GM23338 (cell line): Measurements from ENCODE around the gene MUC7.
"Not testable (repeated sequence)": the region's sequence is repeated elsewhere in the genome, so short reads cannot be mapped to it uniquely, and the experiment has no call there.

Experiments used
- CREB1 ChIP-seq: fragments of 250-450 bp; sonication (Bioruptor Pico); IDR thresholded peaks from 2 replicates; pipeline ENCODE4 v1.5.0; 2020; ENCODE audit warnings: low read depth, mild to moderate bottlenecking, moderate library complexity
- EZH2 ChIP-seq: fragments of 200-600 bp; sonication (generic); IDR thresholded peaks from one replicate; pipeline ENCODE4 v1.8.0; 2017; ENCODE audit warnings: antibody characterized with exemption, mild to moderate bottlenecking, low read depth; ENCODE audit not compliant: unreplicated experiment
- POLR2AphosphoS5 ChIP-seq: IDR thresholded peaks from 2 replicates; pipeline ENCODE4 v1.6.1; 2016; ENCODE audit warnings: antibody characterized with exemption, low read depth
- STAT1 ChIP-seq: IDR thresholded peaks from one replicate; pipeline ENCODE4 v1.6.1; 2016; ENCODE audit warnings: antibody characterized with exemption; ENCODE audit not compliant: unreplicated experiment
- TF ChIP-seq, protein P1 (sequence below), 2 experiments: fragments of 200-600 bp in 1 of 2; sonication (generic) in 1 of 2; conservative IDR thresholded peaks; 2 replicates each; pipeline versions ENCODE4 v1.5.1 to v1.6.1; 2016 to 2017; ENCODE audit warnings: antibody characterized with exemption in 2 of 2, low read depth in 2 of 2, mild to moderate bottlenecking in 2 of 2, moderate library complexity in 1 of 2
- TF ChIP-seq, protein P2 (sequence below): fragments of 250-450 bp; sonication (Bioruptor Pico); IDR thresholded peaks from 2 replicates; pipeline ENCODE4 v1.5.0; 2020; ENCODE audit warnings: mild to moderate bottlenecking, moderate library complexity

DNA sequence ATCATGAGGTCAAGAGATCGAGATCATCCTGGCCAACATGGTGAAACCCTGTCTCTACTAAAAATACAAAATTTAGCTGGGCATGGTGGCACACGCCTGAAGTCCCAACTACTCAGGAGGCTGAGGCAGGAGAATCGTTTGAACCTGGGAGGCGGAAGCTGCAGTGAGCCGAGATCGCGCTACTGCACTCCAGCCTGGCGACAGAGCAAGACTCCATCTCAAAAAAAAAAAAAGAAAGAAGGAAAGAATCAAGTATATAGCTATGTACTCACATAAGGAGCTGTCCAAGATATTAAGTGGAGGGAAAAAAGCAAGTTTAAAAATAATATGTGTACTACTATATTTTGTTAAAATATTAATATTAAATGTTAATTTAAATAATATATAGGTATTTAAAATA lies 29.8 kb downstream of the MUC7 start:
- TF ChIP-seq POLR2AphosphoS5; EZH2; STAT1; CREB1 (CRISPR knock-in tag): not testable (repeated sequence)
- TF ChIP-seq, protein P1, sequence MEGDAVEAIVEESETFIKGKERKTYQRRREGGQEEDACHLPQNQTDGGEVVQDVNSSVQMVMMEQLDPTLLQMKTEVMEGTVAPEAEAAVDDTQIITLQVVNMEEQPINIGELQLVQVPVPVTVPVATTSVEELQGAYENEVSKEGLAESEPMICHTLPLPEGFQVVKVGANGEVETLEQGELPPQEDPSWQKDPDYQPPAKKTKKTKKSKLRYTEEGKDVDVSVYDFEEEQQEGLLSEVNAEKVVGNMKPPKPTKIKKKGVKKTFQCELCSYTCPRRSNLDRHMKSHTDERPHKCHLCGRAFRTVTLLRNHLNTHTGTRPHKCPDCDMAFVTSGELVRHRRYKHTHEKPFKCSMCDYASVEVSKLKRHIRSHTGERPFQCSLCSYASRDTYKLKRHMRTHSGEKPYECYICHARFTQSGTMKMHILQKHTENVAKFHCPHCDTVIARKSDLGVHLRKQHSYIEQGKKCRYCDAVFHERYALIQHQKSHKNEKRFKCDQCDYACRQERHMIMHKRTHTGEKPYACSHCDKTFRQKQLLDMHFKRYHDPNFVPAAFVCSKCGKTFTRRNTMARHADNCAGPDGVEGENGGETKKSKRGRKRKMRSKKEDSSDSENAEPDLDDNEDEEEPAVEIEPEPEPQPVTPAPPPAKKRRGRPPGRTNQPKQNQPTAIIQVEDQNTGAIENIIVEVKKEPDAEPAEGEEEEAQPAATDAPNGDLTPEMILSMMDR (conservative IDR thresholded peaks at IDR 0.05; ENCODE audit: low read depth in 2 of 2), result not testable (repeated sequence)
- TF ChIP-seq, protein P2, sequence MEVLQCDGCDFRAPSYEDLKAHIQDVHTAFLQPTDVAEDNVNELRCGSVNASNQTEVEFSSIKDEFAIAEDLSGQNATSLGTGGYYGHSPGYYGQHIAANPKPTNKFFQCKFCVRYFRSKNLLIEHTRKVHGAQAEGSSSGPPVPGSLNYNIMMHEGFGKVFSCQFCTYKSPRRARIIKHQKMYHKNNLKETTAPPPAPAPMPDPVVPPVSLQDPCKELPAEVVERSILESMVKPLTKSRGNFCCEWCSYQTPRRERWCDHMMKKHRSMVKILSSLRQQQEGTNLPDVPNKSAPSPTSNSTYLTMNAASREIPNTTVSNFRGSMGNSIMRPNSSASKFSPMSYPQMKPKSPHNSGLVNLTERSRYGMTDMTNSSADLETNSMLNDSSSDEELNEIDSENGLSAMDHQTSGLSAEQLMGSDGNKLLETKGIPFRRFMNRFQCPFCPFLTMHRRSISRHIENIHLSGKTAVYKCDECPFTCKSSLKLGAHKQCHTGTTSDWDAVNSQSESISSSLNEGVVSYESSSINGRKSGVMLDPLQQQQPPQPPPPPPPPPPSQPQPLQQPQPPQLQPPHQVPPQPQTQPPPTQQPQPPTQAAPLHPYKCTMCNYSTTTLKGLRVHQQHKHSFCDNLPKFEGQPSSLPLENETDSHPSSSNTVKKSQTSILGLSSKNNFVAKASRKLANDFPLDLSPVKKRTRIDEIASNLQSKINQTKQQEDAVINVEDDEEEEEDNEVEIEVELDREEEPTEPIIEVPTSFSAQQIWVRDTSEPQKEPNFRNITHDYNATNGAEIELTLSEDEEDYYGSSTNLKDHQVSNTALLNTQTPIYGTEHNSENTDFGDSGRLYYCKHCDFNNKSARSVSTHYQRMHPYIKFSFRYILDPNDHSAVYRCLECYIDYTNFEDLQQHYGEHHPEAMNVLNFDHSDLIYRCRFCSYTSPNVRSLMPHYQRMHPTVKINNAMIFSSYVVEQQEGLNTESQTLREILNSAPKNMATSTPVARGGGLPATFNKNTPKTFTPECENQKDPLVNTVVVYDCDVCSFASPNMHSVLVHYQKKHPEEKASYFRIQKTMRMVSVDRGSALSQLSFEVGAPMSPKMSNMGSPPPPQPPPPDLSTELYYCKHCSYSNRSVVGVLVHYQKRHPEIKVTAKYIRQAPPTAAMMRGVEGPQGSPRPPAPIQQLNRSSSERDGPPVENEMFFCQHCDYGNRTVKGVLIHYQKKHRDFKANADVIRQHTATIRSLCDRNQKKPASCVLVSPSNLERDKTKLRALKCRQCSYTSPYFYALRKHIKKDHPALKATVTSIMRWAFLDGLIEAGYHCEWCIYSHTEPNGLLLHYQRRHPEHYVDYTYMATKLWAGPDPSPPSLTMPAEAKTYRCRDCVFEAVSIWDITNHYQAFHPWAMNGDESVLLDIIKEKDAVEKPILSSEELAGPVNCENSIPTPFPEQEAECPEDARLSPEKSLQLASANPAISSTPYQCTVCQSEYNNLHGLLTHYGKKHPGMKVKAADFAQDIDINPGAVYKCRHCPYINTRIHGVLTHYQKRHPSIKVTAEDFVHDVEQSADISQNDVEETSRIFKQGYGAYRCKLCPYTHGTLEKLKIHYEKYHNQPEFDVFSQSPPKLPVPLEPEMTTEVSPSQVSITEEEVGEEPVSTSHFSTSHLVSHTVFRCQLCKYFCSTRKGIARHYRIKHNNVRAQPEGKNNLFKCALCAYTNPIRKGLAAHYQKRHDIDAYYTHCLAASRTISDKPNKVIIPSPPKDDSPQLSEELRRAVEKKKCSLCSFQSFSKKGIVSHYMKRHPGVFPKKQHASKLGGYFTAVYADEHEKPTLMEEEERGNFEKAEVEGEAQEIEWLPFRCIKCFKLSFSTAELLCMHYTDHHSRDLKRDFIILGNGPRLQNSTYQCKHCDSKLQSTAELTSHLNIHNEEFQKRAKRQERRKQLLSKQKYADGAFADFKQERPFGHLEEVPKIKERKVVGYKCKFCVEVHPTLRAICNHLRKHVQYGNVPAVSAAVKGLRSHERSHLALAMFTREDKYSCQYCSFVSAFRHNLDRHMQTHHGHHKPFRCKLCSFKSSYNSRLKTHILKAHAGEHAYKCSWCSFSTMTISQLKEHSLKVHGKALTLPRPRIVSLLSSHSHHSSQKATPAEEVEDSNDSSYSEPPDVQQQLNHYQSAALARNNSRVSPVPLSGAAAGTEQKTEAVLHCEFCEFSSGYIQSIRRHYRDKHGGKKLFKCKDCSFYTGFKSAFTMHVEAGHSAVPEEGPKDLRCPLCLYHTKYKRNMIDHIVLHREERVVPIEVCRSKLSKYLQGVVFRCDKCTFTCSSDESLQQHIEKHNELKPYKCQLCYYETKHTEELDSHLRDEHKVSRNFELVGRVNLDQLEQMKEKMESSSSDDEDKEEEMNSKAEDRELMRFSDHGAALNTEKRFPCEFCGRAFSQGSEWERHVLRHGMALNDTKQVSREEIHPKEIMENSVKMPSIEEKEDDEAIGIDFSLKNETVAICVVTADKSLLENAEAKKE, result not testable (repeated sequence)
